Gastrocnemius medialis (tissue), 4 donors: Measurements from ENCODE around the gene GTF2E1.

Source experiments
- POLR2A ChIP-seq, 2 donors: fragments of 450-650 bp; IDR thresholded peaks; one replicate each; pipeline ENCODE4 v1.6.1; 2017; ENCODE audit warnings: antibody characterized with exemption in 2 of 2, mild to moderate bottlenecking in 2 of 2, moderate library complexity in 2 of 2
- TF ChIP-seq, protein P1 (sequence below), 5 experiments: fragments of 450-650 bp in 3 of 5; fragments of 200-600 bp in 2 of 5; sonication (generic) in 2 of 5; IDR thresholded peaks in 4 of 5; conservative IDR thresholded peaks in 1 of 5; 1 replicate in 4 of 5; 2 replicates in 1 of 5; pipeline ENCODE4 v1.5.1; 2016 to 2019; ENCODE audit warnings: antibody characterized with exemption in 5 of 5, mild to moderate bottlenecking in 3 of 5, moderate library complexity in 3 of 5

DNA sequence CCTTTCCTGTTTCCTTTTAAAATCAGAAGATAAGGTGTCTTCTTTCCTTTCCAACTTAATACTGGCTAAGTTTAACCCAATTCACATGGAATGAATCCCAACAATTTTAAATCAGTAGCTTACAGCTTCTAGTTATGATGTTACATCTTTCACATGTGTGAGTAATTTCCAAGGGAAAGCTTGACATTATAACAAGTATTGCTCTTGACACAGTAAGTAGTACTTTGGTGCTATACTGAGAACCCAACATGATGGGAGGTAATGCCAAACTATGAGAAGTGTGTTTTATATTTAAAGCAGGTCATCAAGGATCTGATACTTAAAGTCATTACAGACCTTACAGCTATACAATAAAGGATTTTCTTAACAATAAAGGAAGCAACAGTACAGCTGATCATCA is 29.3 kb upstream of the GTF2E1 start:
- no peak for TF ChIP-seq POLR2A (IDR thresholded peaks at IDR 0.05)
- TF ChIP-seq, protein P1, sequence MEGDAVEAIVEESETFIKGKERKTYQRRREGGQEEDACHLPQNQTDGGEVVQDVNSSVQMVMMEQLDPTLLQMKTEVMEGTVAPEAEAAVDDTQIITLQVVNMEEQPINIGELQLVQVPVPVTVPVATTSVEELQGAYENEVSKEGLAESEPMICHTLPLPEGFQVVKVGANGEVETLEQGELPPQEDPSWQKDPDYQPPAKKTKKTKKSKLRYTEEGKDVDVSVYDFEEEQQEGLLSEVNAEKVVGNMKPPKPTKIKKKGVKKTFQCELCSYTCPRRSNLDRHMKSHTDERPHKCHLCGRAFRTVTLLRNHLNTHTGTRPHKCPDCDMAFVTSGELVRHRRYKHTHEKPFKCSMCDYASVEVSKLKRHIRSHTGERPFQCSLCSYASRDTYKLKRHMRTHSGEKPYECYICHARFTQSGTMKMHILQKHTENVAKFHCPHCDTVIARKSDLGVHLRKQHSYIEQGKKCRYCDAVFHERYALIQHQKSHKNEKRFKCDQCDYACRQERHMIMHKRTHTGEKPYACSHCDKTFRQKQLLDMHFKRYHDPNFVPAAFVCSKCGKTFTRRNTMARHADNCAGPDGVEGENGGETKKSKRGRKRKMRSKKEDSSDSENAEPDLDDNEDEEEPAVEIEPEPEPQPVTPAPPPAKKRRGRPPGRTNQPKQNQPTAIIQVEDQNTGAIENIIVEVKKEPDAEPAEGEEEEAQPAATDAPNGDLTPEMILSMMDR (IDR thresholded peaks at IDR 0.05 in 4 of 5, conservative IDR thresholded peaks at IDR 0.05 in 1 of 5) = no peak
